Fibroblast of pulmonary artery (primary cell): Measurements from ENCODE around the gene KLHDC8A.

Experiments
- DNase-seq: peaks from one replicate; pipeline ENCODE4 v3.0.0-alpha.2; 2010; ENCODE audit warnings: low read depth
- H3K4me3 ChIP-seq: replicated peaks from 2 replicates; pipeline ENCODE4 v1.5.1; 2011; ENCODE audit warnings: low read depth, mild to moderate bottlenecking, control low read depth, low read length, moderate library complexity
- TF ChIP-seq, protein P1 (sequence below): IDR thresholded peaks from 2 replicates; pipeline ENCODE4 v1.5.1; 2011; ENCODE audit warnings: mild to moderate bottlenecking, control low read depth, low read length, inconsistent platforms; ENCODE audit errors: missing control alignments

The KLHDC8A gene

DNA sequence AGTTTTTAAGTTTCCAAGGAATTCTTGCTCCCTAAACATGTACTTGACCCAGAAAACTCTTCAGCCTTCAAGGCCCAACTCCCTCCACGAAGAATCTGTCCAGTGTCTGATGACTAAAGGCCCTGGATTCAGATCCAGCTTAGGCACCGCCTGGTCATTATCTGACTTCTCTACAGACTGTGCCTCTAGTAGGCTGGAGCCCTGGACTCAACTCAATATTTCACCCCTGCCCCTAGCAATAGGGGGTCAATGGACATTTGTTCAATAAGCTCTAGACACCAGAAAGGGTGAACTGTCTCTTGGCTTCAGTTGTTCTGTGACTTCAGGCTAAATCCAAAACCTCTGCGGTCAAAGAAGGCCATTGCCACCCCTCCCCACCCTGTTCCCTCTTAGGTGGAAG lies 69.6 kb downstream of the KLHDC8A start:
- DNase-seq = no peak
- TF ChIP-seq, protein P1, sequence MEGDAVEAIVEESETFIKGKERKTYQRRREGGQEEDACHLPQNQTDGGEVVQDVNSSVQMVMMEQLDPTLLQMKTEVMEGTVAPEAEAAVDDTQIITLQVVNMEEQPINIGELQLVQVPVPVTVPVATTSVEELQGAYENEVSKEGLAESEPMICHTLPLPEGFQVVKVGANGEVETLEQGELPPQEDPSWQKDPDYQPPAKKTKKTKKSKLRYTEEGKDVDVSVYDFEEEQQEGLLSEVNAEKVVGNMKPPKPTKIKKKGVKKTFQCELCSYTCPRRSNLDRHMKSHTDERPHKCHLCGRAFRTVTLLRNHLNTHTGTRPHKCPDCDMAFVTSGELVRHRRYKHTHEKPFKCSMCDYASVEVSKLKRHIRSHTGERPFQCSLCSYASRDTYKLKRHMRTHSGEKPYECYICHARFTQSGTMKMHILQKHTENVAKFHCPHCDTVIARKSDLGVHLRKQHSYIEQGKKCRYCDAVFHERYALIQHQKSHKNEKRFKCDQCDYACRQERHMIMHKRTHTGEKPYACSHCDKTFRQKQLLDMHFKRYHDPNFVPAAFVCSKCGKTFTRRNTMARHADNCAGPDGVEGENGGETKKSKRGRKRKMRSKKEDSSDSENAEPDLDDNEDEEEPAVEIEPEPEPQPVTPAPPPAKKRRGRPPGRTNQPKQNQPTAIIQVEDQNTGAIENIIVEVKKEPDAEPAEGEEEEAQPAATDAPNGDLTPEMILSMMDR = no peak
- H3K4me3 ChIP-seq = no peak overlapping the region

GRCh38 chr1:205286335-205286950 lies 70.3 kb downstream of the KLHDC8A start:
- no peak overlapping the region for H3K4me3 ChIP-seq
- TF ChIP-seq, protein P1 = no peak
- no peak for DNase-seq
